Measurements from ENCODE around the gene NR3C2. TPM values are rescaled to one million over a fixed set of nuclear protein-coding genes. Genes with fewer than 3 reads are reported as not detected.

The NR3C2 gene
- total RNA-seq, 1 experiment from 2014 or later: 2.7 TPM

- ChIA-PET CTCF (no interaction called here), POLR2A (no interaction called here), RAD21 (ENCODE audit: low non-redundant PET in 1 of 2, low total read pairs in 2 of 2, uncharacterized antibody in 2 of 2, unreplicated experiment in 2 of 2) (no interaction called here)
- Histone ChIP-seq H3K9me2 (ENCODE audit: insufficient read depth) (no peaks in the 10 kb centered on the region), H3K79me2 (ENCODE audit: insufficient read depth, low read length) (no peaks in the 10 kb centered on the region), H4K20me1 (ENCODE audit: insufficient read depth) (no peaks in the 10 kb centered on the region), H3K27ac (ENCODE audit: low read depth, low read length) (no peak overlapping the region), H2AFZ (ENCODE audit: low read depth, low read length, poor library complexity, severe bottlenecking) (no peak overlapping the region), H3K9me3 (ENCODE audit: control insufficient read depth in 1 of 2, insufficient read depth in 1 of 2, low read depth in 1 of 2, low read length in 2 of 2) (no peaks in the 10 kb centered on the region), H3K27me3 (ENCODE audit: insufficient read depth, low read length) (no peaks in the 10 kb centered on the region), H3K4me1 (ENCODE audit: control insufficient read depth in 1 of 2, insufficient read depth in 2 of 2, low read length in 2 of 2) (no peaks in the 10 kb centered on the region), H3K4me3 (replicated peaks in 1 of 2; ENCODE audit: low read depth in 1 of 2, low read length in 2 of 2) (no peak overlapping the region), H3K9ac (ENCODE audit: low read length) (no peak overlapping the region), H3K36me3 (ENCODE audit: control insufficient read depth in 1 of 2, insufficient read depth in 2 of 2, low read length in 2 of 2) (no peaks in the 10 kb centered on the region), H3K4me2 (ENCODE audit: low read length) (no peak overlapping the region)
- intact Hi-C loops (cut with micrococcal nuclease): no loop called here
- TF ChIP-seq JUND (IDR thresholded peaks at IDR 0.05): no peak
- no peak for TF ChIP-seq REST (IDR thresholded peaks at IDR 0.05; ENCODE audit: low read depth)
- TF ChIP-seq SIN3A (IDR thresholded peaks at IDR 0.05; ENCODE audit: low read depth): no peak
- no peak for TF ChIP-seq SP1 (IDR thresholded peaks at IDR 0.05; ENCODE audit: low read depth)
- no peak for TF ChIP-seq SRF (IDR thresholded peaks at IDR 0.05; ENCODE audit: low read depth)
- TF ChIP-seq FOSL1 (IDR thresholded peaks at IDR 0.05; ENCODE audit: low read depth): no peak
- no peak for TF ChIP-seq ELF1 (IDR thresholded peaks at IDR 0.05; ENCODE audit: borderline replicate concordance, low read depth)
- TF ChIP-seq EZH2 (IDR thresholded peaks at IDR 0.05): no peak
- no peak for TF ChIP-seq CBX3 (IDR thresholded peaks at IDR 0.05; ENCODE audit: low read depth)
- no peak for TF ChIP-seq EZH2phosphoT487 (IDR thresholded peaks at IDR 0.05; ENCODE audit: borderline replicate concordance)
- TF ChIP-seq POLR2AphosphoS5 (IDR thresholded peaks at IDR 0.05; ENCODE audit: low read depth, low read length): no peak
- DNase-seq (ENCODE audit: low read depth, low spot score) (no peak), ATAC-seq (no peak)
- BruUV-seq (replicated peaks): no TSS peak
These were observed 193.4 kb downstream of the NR3C2 start for GRCh38 chr4:148248824-148249223.
